ENCODE data around the gene TCHHL1. TPM values are rescaled to one million over a fixed set of nuclear protein-coding genes. Genes with fewer than 3 reads are reported as not detected.

TCHHL1 gene
- total RNA-seq, 1 experiment from 2014 or later = not detected

DNA sequence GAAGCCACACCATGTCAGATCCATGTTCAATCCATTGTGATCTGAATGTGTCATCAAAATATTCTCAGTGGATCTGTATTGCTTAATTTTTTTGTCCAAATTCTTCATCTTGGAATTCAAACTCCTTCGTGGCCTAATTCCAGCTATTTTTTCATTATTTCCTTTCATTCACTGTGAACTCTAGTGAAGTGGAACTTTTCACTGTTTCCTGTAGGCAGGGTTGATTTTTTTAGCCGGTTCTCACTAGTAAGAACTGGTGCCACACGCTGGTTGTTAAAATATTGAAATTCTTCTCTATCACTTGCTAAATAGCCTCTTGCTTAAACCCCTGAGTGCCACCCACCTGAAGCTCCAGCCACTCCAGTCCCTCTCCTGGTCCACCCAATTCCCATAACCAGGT is 44.5 kb downstream of the TCHHL1 start:
- H3K9me3 ChIP-seq (ENCODE audit: control insufficient read depth, low read depth, low read length) = no peaks in the 10 kb centered on the region
- no peaks in the 10 kb centered on the region for H3K79me2 ChIP-seq (ENCODE audit: insufficient read depth, low read length)
- no peaks in the 10 kb centered on the region for H3K79me1 ChIP-seq (ENCODE audit: insufficient read depth, low read depth, low read length, poor library complexity, severe bottlenecking)
- no peak overlapping the region for H2BK5ac ChIP-seq (ENCODE audit: insufficient read length, low read length)
- H4K91ac ChIP-seq (ENCODE audit: insufficient read length, low read depth, low read length) = no peak overlapping the region
- H4K8ac ChIP-seq (replicated peaks; ENCODE audit: insufficient read length, low read depth, low read length) = no peak overlapping the region
- no peaks in the 10 kb centered on the region for H4K20me1 ChIP-seq (ENCODE audit: control insufficient read depth, insufficient read depth, insufficient read length)
- TF ChIP-seq, protein P1, sequence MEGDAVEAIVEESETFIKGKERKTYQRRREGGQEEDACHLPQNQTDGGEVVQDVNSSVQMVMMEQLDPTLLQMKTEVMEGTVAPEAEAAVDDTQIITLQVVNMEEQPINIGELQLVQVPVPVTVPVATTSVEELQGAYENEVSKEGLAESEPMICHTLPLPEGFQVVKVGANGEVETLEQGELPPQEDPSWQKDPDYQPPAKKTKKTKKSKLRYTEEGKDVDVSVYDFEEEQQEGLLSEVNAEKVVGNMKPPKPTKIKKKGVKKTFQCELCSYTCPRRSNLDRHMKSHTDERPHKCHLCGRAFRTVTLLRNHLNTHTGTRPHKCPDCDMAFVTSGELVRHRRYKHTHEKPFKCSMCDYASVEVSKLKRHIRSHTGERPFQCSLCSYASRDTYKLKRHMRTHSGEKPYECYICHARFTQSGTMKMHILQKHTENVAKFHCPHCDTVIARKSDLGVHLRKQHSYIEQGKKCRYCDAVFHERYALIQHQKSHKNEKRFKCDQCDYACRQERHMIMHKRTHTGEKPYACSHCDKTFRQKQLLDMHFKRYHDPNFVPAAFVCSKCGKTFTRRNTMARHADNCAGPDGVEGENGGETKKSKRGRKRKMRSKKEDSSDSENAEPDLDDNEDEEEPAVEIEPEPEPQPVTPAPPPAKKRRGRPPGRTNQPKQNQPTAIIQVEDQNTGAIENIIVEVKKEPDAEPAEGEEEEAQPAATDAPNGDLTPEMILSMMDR (conservative IDR thresholded peaks at IDR 0.05) = no peak
- no peak overlapping the region for H2BK20ac ChIP-seq (ENCODE audit: low read depth, low read length, poor library complexity, severe bottlenecking)
- Mint-ChIP-seq H3K36me3 (ENCODE audit: insufficient read depth in 1 of 3, low read depth in 3 of 3) (no peaks in the 10 kb centered on the region), H3K4me3 (no peak overlapping the region; a peak in 1 of 5 replicates), H3K9me3 (no peaks in the 10 kb centered on the region), H3K4me1 (peaks cover 33 to 37% of the 10 kb centered on the region in 2 experiments), H3K27ac (peak overlapping the region; percentile 49 to 69 (median 59); a peak in 3 of 7 replicates), H3K27me3 (ENCODE audit: low read depth) (peaks cover 1% of the 10 kb centered on the region)
- no peak overlapping the region for H3K18ac ChIP-seq (ENCODE audit: insufficient read length, low read depth, low read length)
- no peak overlapping the region for H3K9ac ChIP-seq (ENCODE audit: extremely low read depth, insufficient read length, low read length)
- DNase-seq = no peak
- no peaks in the 10 kb centered on the region for H3K27me3 ChIP-seq (ENCODE audit: insufficient read depth, low read length)
- H3K4ac ChIP-seq (ENCODE audit: low read depth, low read length) = no peak overlapping the region
- H4K5ac ChIP-seq (ENCODE audit: insufficient read length, low read depth, low read length) = no peak overlapping the region
- H3T11ph ChIP-seq (ENCODE audit: low read length) = no peak overlapping the region
- no peak overlapping the region for H2BK12ac ChIP-seq (ENCODE audit: insufficient read length, low read depth, low read length)
- H3K23ac ChIP-seq (ENCODE audit: insufficient read length, low read depth, low read length) = no peak overlapping the region
- H2BK15ac ChIP-seq (ENCODE audit: low read depth, low read length) = no peak overlapping the region
- H3K4me2 ChIP-seq (ENCODE audit: insufficient read depth, insufficient read length, low read length) = no peak overlapping the region
- no peak overlapping the region for H3K56ac ChIP-seq (ENCODE audit: insufficient read length, low read depth, low read length)
- no peak overlapping the region for H2BK120ac ChIP-seq (ENCODE audit: low read depth, low read length, poor library complexity, severe bottlenecking)
- no CpG with 5 or more reads among the region's 3 CpGs for WGBS (ENCODE audit: extremely low coverage, insufficient read length, low lambda C conversion rate)
- H2AFZ ChIP-seq (ENCODE audit: low read length) = no peak overlapping the region
- no peak overlapping the region for H3K14ac ChIP-seq (ENCODE audit: insufficient read depth, low read length)
- peaks cover 4% of the 10 kb centered on the region for H3K23me2 ChIP-seq (ENCODE audit: insufficient read length, low read depth, low read length, poor library complexity, severe bottlenecking)
- peaks cover 12% of the 10 kb centered on the region; the same call in 1 of the 2 replicates for H3K4me1 ChIP-seq (ENCODE audit: insufficient read depth, low read length)
- no peak overlapping the region for H3K27ac ChIP-seq (ENCODE audit: insufficient read length, low read depth, low read length)
- no peak overlapping the region for H2AK5ac ChIP-seq (ENCODE audit: insufficient read length, low read length)
